ENCODE data around the gene KRTAP4-5.
"Not testable (repeated sequence)": the region's sequence is repeated elsewhere in the genome, so short reads cannot be mapped to it uniquely, and the experiment has no call there.

The KRTAP4-5 gene

DNA sequence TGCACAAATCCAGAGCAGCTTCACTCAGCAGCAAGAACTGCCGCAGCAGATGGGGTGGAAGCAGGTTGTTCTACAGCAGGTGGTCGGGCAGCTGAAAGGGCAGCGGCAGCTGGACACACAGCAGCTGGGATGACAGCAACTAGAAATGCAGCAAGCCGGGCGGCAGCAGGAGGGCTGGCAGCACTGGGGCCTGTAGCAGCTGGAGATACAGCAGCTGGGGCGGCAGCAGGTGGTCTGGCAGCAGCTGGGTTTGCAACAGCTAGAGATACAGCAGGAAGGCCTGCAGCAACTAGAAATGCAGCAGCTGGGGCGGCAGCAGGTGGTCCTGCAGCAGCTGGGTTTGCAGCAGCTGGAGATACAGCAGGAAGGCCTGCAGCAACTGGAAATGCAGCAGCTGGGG lies 17.9 kb upstream of the KRTAP4-5 start:
- TF ChIP-seq CTCF (IDR thresholded peaks at IDR 0.05; ENCODE audit: low read length, missing control alignments), result no peak

GRCh38 chr17:41163828-41164227 lies 14.2 kb upstream of the KRTAP4-5 start:
- no peak for TF ChIP-seq CTCF (IDR thresholded peaks at IDR 0.05; ENCODE audit: low read length, missing control alignments)
- DNase-seq (ENCODE audit: low read depth), result no peak
- no peak overlapping the region for H3K4me3 ChIP-seq (replicated peaks; ENCODE audit: low read depth, low read length)

More for the DNA sequence above, 17.9 kb upstream of the KRTAP4-5 start:
- no peak overlapping the region for H3K4me3 ChIP-seq (replicated peaks; ENCODE audit: low read depth, low read length)
- no peak for DNase-seq (ENCODE audit: low read depth)

DNA sequence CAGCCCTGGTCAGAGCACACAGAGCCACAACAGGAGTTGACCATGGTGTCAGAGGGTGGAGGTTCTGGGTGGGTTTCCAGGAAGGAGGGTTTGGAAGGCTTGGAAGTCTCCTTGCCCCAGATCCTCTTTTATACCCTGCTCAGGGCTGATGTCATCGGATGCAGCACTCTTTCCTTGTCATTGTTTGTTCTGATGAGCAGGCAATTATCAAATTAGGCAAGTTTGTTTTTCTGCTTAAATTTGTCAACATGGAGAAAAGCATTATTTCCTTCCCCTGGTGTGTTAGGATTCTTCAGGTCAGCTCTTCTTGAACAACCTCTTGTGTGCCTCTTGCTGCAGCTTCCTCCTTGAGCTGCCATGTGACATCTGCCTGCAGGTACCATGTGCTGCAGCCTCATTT lies 11.0 kb upstream of the KRTAP4-5 start, which contains the start of gene KRTAP4-4:
Gene KRTAP4-4 (minus strand): TSS at position 101 of the 400 bp plus-strand sequence. CDS start 57 bp downstream, at position 44.
- no peak within 1 kb of the TSS for H3K4me3 ChIP-seq (replicated peaks; ENCODE audit: low read depth, low read length)
- TF ChIP-seq CTCF (IDR thresholded peaks at IDR 0.05; ENCODE audit: low read length, missing control alignments), result no peak
- DNase-seq (ENCODE audit: low read depth), result no peak

- H3K4me3 ChIP-seq (replicated peaks; ENCODE audit: low read depth, low read length); DNase-seq (ENCODE audit: low read depth): not testable (repeated sequence)
Measured at GRCh38 chr17:41160190-41160589, 10.6 kb upstream of the KRTAP4-5 start.

DNA sequence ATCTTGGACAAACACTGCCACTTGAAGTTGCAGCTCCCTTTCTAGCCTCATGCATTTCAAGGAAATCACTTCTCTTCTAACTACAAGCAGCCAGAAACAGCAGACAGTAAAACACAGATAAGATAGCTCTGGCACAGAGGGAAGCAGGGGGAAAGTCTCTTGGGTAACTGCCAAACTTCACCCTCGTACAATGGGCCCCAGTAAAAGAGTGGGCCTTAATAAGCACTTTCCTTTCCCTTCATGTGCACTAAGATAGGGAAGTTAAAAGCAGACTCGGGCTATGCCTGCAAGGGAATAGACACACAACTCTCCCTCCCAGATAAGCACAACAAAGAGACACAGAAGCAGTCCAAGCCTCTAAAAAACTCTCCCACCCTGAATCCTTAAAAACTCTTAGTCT lies 4.2 kb upstream of the KRTAP4-5 start:
- no peak for DNase-seq (ENCODE audit: low read depth)
- no peak overlapping the region for H3K4me3 ChIP-seq (replicated peaks; ENCODE audit: low read depth, low read length)
- TF ChIP-seq CTCF (IDR thresholded peaks at IDR 0.05; ENCODE audit: low read length, missing control alignments), result no peak

DNA sequence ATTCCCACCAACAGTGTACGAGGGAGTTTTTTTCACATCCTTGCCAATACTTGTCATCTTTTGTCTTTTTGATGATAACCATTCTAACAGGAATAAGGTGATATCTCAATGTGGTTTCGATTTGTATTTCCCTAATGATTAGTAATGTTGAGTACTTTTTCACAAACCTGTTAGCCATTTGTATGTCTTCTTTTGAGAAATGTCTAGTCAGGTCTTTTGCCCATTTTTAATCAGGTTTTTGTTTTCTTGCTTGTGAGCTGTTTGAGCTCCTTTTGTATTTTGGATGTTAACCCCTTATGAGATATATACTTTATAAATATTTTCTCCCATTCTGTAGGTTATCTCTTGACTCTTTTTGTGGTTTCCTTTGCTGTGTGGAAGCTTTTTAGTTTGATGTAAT lies 1.9 kb upstream of the KRTAP4-5 start:
- no peak overlapping the region for H3K4me3 ChIP-seq (replicated peaks; ENCODE audit: low read depth, low read length)
- no peak for TF ChIP-seq CTCF (IDR thresholded peaks at IDR 0.05; ENCODE audit: low read length, missing control alignments)

GRCh38 chr17:41150026-41150425 lies 401 bp upstream of the KRTAP4-5 start:
- H3K4me3 ChIP-seq (replicated peaks; ENCODE audit: low read depth, low read length), result no peak overlapping the region
- TF ChIP-seq CTCF (IDR thresholded peaks at IDR 0.05; ENCODE audit: low read length, missing control alignments), result no peak
- DNase-seq (ENCODE audit: low read depth), result no peak

More for the DNA sequence above, 1.9 kb upstream of the KRTAP4-5 start:
- no peak for DNase-seq (ENCODE audit: low read depth)

- DNase-seq (ENCODE audit: low read depth); H3K4me3 ChIP-seq (replicated peaks; ENCODE audit: low read depth, low read length): not testable (repeated sequence)
Measured at GRCh38 chr17:41148971-41149651, 514 bp downstream of the KRTAP4-5 start.
